Caco-2 (cell line): ENCODE measurements around the gene INPP4A. TPM values are rescaled to one million over a fixed set of nuclear protein-coding genes. Genes with fewer than 3 reads are reported as not detected.

Experiments
- BruUV-seq: library from RNA; stranded (reverse); fragments of 400-500 nt; replicated peaks from 2 replicates; lab custom pipeline; 2021; lab: Mats Ljungman, UMichigan
- CTCF ChIA-PET: fragments of 300-600 bp; sonication (Branson Sonifier 250); formaldehyde crosslinking; loops from one replicate; lab custom pipeline; 2022; ENCODE audit warnings: antibody characterized with exemption; lab: Charles Lee
- POLR2A ChIA-PET: fragments of 300-600 bp; sonication (Branson Sonifier 250); formaldehyde crosslinking; loops from one replicate; lab custom pipeline; 2022; ENCODE audit warnings: antibody characterized with exemption; lab: Charles Lee
- DNase-seq, 2 experiments: peaks; one replicate each; pipeline versions ENCODE4 v3.0.0 to v3.0.0-alpha.2; 2020 to 2022
- H3K27me3 ChIP-seq: replicated peaks from 2 replicates; pipeline ENCODE4 v1.6.0; 2011; ENCODE audit warnings: low read length; ENCODE audit not compliant: control insufficient read depth, insufficient read depth
- H3K36me3 ChIP-seq: 2 replicates; pipeline ENCODE4 v1.5.1; 2011; ENCODE audit warnings: low read length; ENCODE audit not compliant: control insufficient read depth, insufficient read depth
- H3K4me1 ChIP-seq: fragments of 250-450 bp; sonication (Bioruptor Pico); 2 replicates; pipeline ENCODE4 v1.5.1; 2020; ENCODE audit warnings: mild to moderate bottlenecking
- H3K4me3 ChIP-seq: 2 replicates; pipeline ENCODE4 v1.5.1; 2011; ENCODE audit warnings: low read depth, mild to moderate bottlenecking, control low read depth, low read length
- H3K9me3 ChIP-seq: fragments of 250-450 bp; sonication (Bioruptor Pico); 2 replicates; pipeline ENCODE4 v1.5.1; 2020; ENCODE audit warnings: mild to moderate bottlenecking, moderate library complexity
- H3K27ac Mint-ChIP-seq: one replicate; pipeline ENCODE4 v1.8.0; 2022; ENCODE audit warnings: mixed read lengths; ENCODE audit not compliant: unreplicated experiment
- H3K27me3 Mint-ChIP-seq: one replicate; pipeline ENCODE4 v1.8.0; 2022; ENCODE audit warnings: mixed read lengths; ENCODE audit not compliant: insufficient read depth, unreplicated experiment
- H3K36me3 Mint-ChIP-seq: one replicate; pipeline ENCODE4 v1.8.0; 2022; ENCODE audit warnings: mild to moderate bottlenecking, mixed read lengths; ENCODE audit not compliant: insufficient read depth, unreplicated experiment
- H3K4me1 Mint-ChIP-seq: one replicate; pipeline ENCODE4 v1.8.0; 2022; ENCODE audit warnings: low read depth, mixed read lengths; ENCODE audit not compliant: unreplicated experiment
- H3K4me3 Mint-ChIP-seq: one replicate; pipeline ENCODE4 v1.8.0; 2022; ENCODE audit warnings: mild to moderate bottlenecking, moderate library complexity, mixed read lengths; ENCODE audit not compliant: unreplicated experiment
- H3K9me3 Mint-ChIP-seq: one replicate; pipeline ENCODE4 v1.8.0; 2022; ENCODE audit warnings: mixed read lengths; ENCODE audit not compliant: unreplicated experiment
- CTCF ChIP-seq, 2 experiments: fragments of 200-600 bp in 1 of 2; IDR thresholded peaks; 1 replicate in 1 of 2; 2 replicates in 1 of 2; pipeline versions ENCODE4 v1.5.1 to v1.8.0; 2011 to 2022; ENCODE audit warnings: antibody characterized with exemption in 1 of 2, control low read depth in 1 of 2, inconsistent platforms in 1 of 2, low read depth in 1 of 2, low read length in 1 of 2, mild to moderate bottlenecking in 1 of 2, moderate library complexity in 1 of 2; ENCODE audit not compliant: insufficient read depth in 1 of 2, severe bottlenecking in 1 of 2, unreplicated experiment in 1 of 2
- intact Hi-C: fragments of 100-400 bp; cut with micrococcal nuclease; formaldehyde crosslinking; loops from one replicate; pipeline ENCODE4 v1.10.0; 2022; ENCODE audit not compliant: unreplicated experiment
- total RNA-seq: library from RNA; stranded (reverse); gene quantifications from 2 replicates; pipeline ENCODE4 v1.2.3, GENCODE V29; 2022

INPP4A gene
- total RNA-seq, 1 experiment from 2014 or later = 26.3 TPM

GRCh38 chr2:98541489-98541888, 96.8 kb downstream of the INPP4A start:
- no peaks in the 10 kb centered on the region for H3K9me3 Mint-ChIP-seq
- peaks cover 5% of the 10 kb centered on the region for H3K36me3 Mint-ChIP-seq
- BruUV-seq = no TSS peak
- Histone ChIP-seq H3K4me1 (no peaks in the 10 kb centered on the region), H3K9me3 (no peaks in the 10 kb centered on the region), H3K36me3 (peaks cover 2% of the 10 kb centered on the region; the same call in 1 of the 2 replicates), H3K27me3 (no peaks in the 10 kb centered on the region), H3K4me3 (no peak overlapping the region)
- no peak for DNase-seq
- ChIA-PET CTCF (no interaction called here), POLR2A (no interaction called here)
- no peak for TF ChIP-seq CTCF (IDR thresholded peaks at IDR 0.05; ENCODE audit: insufficient read depth in 1 of 2, low read depth in 1 of 2, low read length in 1 of 2, severe bottlenecking in 1 of 2, unreplicated experiment in 1 of 2)
- H3K4me1 Mint-ChIP-seq = no peaks in the 10 kb centered on the region
- no peak overlapping the region for H3K4me3 Mint-ChIP-seq
- H3K27me3 Mint-ChIP-seq = no peaks in the 10 kb centered on the region
- intact Hi-C loops = no loop called here
- no peak overlapping the region for H3K27ac Mint-ChIP-seq

- H3K9me3 ChIP-seq = no peaks in the 10 kb centered on the region
- H3K36me3 ChIP-seq = peaks cover 2% of the 10 kb centered on the region; the same call in 1 of the 2 replicates
- Mint-ChIP-seq H3K27me3 (no peaks in the 10 kb centered on the region), H3K27ac (no peak overlapping the region), H3K4me1 (no peaks in the 10 kb centered on the region), H3K36me3 (peaks cover 5% of the 10 kb centered on the region), H3K9me3 (no peaks in the 10 kb centered on the region), H3K4me3 (no peak overlapping the region)
- H3K27me3 ChIP-seq = no peaks in the 10 kb centered on the region
- ChIA-PET POLR2A (no interaction called here), CTCF (no interaction called here)
- no peak for DNase-seq
- TF ChIP-seq CTCF (IDR thresholded peaks at IDR 0.05; ENCODE audit: insufficient read depth in 1 of 2, low read depth in 1 of 2, low read length in 1 of 2, severe bottlenecking in 1 of 2, unreplicated experiment in 1 of 2) = no peak
- intact Hi-C loops = no loop called here
- H3K4me1 ChIP-seq = no peaks in the 10 kb centered on the region
- BruUV-seq = no TSS peak
- no peak overlapping the region for H3K4me3 ChIP-seq
Observed at GRCh38 chr2:98541906-98542305, 97.2 kb downstream of the INPP4A start.

- Histone ChIP-seq H3K9me3 (no peaks in the 10 kb centered on the region), H3K27me3 (no peaks in the 10 kb centered on the region), H3K4me1 (no peaks in the 10 kb centered on the region), H3K36me3 (peaks cover 2% of the 10 kb centered on the region; the same call in 1 of the 2 replicates), H3K4me3 (no peak overlapping the region)
- Mint-ChIP-seq H3K4me1 (no peaks in the 10 kb centered on the region), H3K4me3 (no peak overlapping the region), H3K9me3 (no peaks in the 10 kb centered on the region), H3K36me3 (peaks cover 5% of the 10 kb centered on the region), H3K27ac (no peak overlapping the region), H3K27me3 (no peaks in the 10 kb centered on the region)
- POLR2A ChIA-PET = no interaction called here
- no TSS peak for BruUV-seq
- DNase-seq = no peak
- CTCF ChIA-PET = no interaction called here
- TF ChIP-seq CTCF (IDR thresholded peaks at IDR 0.05; ENCODE audit: insufficient read depth in 1 of 2, low read depth in 1 of 2, low read length in 1 of 2, severe bottlenecking in 1 of 2, unreplicated experiment in 1 of 2) = no peak
- intact Hi-C loops = no loop called here
Observed at GRCh38 chr2:98543214-98543613, 98.6 kb downstream of the INPP4A start.
